Spleen (tissue), 11 donors: ENCODE results near the gene KIF5C. TPM values are rescaled to one million over a fixed set of nuclear protein-coding genes. Genes with fewer than 3 reads are reported as not detected.

ENCODE experiments used
- DNase-seq: peaks from one replicate; pipeline ENCODE4 v3.0.0-alpha.2; 2020
- H3K27ac ChIP-seq, 8 donors: fragments of 200-600 bp; sonication (generic) in 7 of 8; 1 replicate in 4 of 8; 2 replicates in 4 of 8; pipeline versions ENCODE4 v1.5.0 to v1.8.0; 2016 to 2021; ENCODE audit warnings: inconsistent platforms in 4 of 8, mild to moderate bottlenecking in 4 of 8, moderate library complexity in 1 of 8
- H3K27me3 ChIP-seq, 7 donors: fragments of 200-600 bp; sonication (generic) in 6 of 7; replicated peaks in 1 of 7; 1 replicate in 4 of 7; 2 replicates in 3 of 7; pipeline versions ENCODE4 v1.5.0 to v1.8.0; 2016 to 2021; ENCODE audit warnings: inconsistent platforms in 3 of 7, mild to moderate bottlenecking in 1 of 7
- H3K36me3 ChIP-seq, 6 donors: fragments of 200-600 bp; sonication (generic) in 5 of 6; 1 replicate in 4 of 6; 2 replicates in 2 of 6; pipeline versions ENCODE4 v1.5.0 to v1.8.0; 2016 to 2021; ENCODE audit warnings: inconsistent platforms in 2 of 6
- H3K4me1 ChIP-seq, 6 donors: fragments of 200-600 bp; sonication (generic) in 5 of 6; 1 replicate in 3 of 6; 2 replicates in 3 of 6; pipeline versions ENCODE4 v1.5.0 to v1.8.0; 2016 to 2021; ENCODE audit warnings: inconsistent platforms in 3 of 6
- H3K4me3 ChIP-seq, 8 donors: fragments of 200-600 bp; sonication (generic) in 7 of 8; 1 replicate in 4 of 8; 2 replicates in 4 of 8; pipeline versions ENCODE4 v1.5.0 to v1.8.0; 2016 to 2021; ENCODE audit warnings: inconsistent platforms in 4 of 8, mild to moderate bottlenecking in 4 of 8, moderate library complexity in 2 of 8
- H3K9me3 ChIP-seq, 8 donors: fragments of 200-600 bp; sonication (generic) in 7 of 8; 1 replicate in 4 of 8; 2 replicates in 4 of 8; pipeline versions ENCODE4 v1.5.0 to v1.8.0; 2016 to 2021; ENCODE audit warnings: inconsistent platforms in 4 of 8
- POLR2A ChIP-seq, 3 donors: fragments of 450-650 bp; IDR thresholded peaks; one replicate each; pipeline ENCODE4 v1.5.1; 2017; ENCODE audit warnings: antibody characterized with exemption in 3 of 3, mild to moderate bottlenecking in 1 of 3
- POLR2AphosphoS5 ChIP-seq, 3 donors: sonication (generic); formaldehyde crosslinking; IDR thresholded peaks; one replicate each; pipeline ENCODE4 v1.5.1; 2017; ENCODE audit warnings: antibody characterized with exemption in 3 of 3
- WGBS, 5 donors: extraction: QIAGEN DNeasy Blood & Tissue Kit in 3 of 5; methylation state at CpG; one replicate each; pipeline versions ENCODE4 v1.1.5 to v1.1.7; 2013 to 2018; 5-methylcytosine and 5-hydroxymethylcytosine counted together
- intact Hi-C: fragments of 100-400 bp; cut with DNase I; formaldehyde crosslinking; loops from one replicate; pipeline ENCODE4 v1.15.0; 2023; ENCODE audit warnings: low total_unique reads
- polyA plus RNA-seq, 3 donors: library from polyadenylated mRNA; stranded (reverse); fragments of 200-250 nt; gene quantifications; one replicate each; pipeline ENCODE4 v1.2.1, GENCODE V29; 2013
- total RNA-seq, 7 donors: library from RNA; depleted of rRNA in 3 of 7; stranded (reverse); fragments of >200 nt in 3 of 7; fragmentation: NEBNext Ultra II Directional in 4 of 7; extraction: Animal tissue kit (Norgen Biotek cat#: 25700) in 4 of 7; gene quantifications; one replicate each; pipeline versions ENCODE4 v1.1.0 to v1.2.1, GENCODE V29; 2016 to 2021
- TF ChIP-seq, protein P1 (sequence below), 11 experiments: fragments of 200-600 bp in 7 of 11; fragments of 450-650 bp in 4 of 11; sonication (generic) in 4 of 11; IDR thresholded peaks in 8 of 11; conservative IDR thresholded peaks in 3 of 11; 1 replicate in 7 of 11; 2 replicates in 4 of 11; pipeline versions ENCODE4 v1.4.0 to v1.8.0; 2016 to 2021; ENCODE audit warnings: antibody characterized with exemption in 11 of 11, inconsistent platforms in 4 of 11, mild to moderate bottlenecking in 1 of 11
- donor health status: healthy with polysubstance abuse.
- donor health status: DM: no; HTN: no; CAD: no; lungs with moderate emphysema.
- donor health status: DM: no; HTN: no; CAD: no.
- donor health status: Bipolar disorder and iron deficiency.
- donor health status: healthy.
- donor health status: DM: no; HTN: no; CAD: no.
- donor health status: DM: yes; HTN: yes; CAD: no.

The KIF5C gene
- total and polyA plus RNA-seq, 10 donors, result 0.61 to 8.3 (median 4.3) TPM

DNA sequence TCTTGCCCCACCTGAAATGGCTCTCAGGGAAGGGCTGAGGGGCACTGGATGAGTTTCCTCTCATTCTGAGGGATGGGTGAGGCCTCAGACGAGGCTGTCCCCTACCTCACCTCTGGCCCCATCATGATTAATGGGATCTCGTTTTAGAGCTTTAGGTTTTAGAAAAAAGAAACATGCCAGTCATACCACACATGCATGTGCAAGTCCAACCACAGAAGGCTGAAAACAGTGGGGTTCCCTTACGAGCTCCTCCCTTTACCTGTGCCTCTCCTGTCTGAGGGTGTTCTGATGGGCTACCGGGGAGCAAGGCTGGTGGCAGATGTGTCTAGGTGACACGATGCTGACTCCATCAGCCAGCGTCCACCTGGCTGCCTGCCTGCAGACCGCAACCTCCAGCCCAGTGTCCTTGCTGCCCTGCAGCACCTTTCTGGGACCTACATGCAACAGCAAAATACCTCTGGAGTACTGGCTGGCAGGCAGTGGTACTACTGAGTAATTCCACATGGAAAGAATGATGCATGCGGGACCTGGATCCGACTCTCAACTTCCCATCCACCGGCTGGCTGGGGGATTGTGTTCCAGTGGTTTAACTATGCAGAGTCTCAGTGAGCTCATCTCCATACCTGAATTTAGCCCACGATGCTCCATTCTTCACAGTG lies 154.4 kb downstream of the KIF5C start:
- Histone ChIP-seq H3K36me3 (no peaks in the 10 kb centered on the region), H3K27me3 (peaks cover 0 to 3% (median 0%) of the 10 kb centered on the region in 7 donors), H3K4me3 (no peak overlapping the region), H3K9me3 (no peaks in the 10 kb centered on the region), H3K4me1 (peaks cover 0 to 3% (median 0%) of the 10 kb centered on the region in 6 donors), H3K27ac (no peak overlapping the region)
- WGBS, 5 donors, result 76 to 88% (median 83%) methylated on average over 10 to 11 of the region's 11 CpGs
- no peak for DNase-seq
- intact Hi-C loops, result no loop called here
- TF ChIP-seq, protein P1, sequence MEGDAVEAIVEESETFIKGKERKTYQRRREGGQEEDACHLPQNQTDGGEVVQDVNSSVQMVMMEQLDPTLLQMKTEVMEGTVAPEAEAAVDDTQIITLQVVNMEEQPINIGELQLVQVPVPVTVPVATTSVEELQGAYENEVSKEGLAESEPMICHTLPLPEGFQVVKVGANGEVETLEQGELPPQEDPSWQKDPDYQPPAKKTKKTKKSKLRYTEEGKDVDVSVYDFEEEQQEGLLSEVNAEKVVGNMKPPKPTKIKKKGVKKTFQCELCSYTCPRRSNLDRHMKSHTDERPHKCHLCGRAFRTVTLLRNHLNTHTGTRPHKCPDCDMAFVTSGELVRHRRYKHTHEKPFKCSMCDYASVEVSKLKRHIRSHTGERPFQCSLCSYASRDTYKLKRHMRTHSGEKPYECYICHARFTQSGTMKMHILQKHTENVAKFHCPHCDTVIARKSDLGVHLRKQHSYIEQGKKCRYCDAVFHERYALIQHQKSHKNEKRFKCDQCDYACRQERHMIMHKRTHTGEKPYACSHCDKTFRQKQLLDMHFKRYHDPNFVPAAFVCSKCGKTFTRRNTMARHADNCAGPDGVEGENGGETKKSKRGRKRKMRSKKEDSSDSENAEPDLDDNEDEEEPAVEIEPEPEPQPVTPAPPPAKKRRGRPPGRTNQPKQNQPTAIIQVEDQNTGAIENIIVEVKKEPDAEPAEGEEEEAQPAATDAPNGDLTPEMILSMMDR (IDR thresholded peaks at IDR 0.05 in 8 of 11, conservative IDR thresholded peaks at IDR 0.05 in 3 of 11), result no peak
- no peak for TF ChIP-seq POLR2AphosphoS5 (IDR thresholded peaks at IDR 0.05)
- TF ChIP-seq POLR2A (IDR thresholded peaks at IDR 0.05), result no peak

DNA sequence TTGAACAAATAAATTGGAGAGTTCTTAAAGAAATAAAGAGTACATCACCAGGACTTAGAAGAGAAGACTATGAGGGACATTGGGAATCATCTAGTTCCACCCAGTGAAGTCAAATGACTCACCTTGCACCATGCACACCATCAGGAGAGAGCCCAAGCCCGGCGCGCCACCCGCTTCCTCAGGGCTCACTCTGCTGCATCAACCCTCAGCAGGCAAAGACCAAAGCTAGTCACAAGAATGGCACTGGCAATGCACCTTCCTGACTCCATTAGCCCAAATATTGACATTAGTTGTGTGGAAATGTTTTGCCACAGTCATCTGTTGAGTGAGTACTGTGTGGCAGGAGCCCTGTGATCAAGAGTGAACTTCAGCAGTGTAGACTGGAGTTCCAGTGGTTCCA lies 156.4 kb downstream of the KIF5C start:
- H3K4me1 ChIP-seq, result peaks cover 0 to 3% (median 0%) of the 10 kb centered on the region in 6 donors
- peaks cover 0 to 3% (median 0%) of the 10 kb centered on the region in 7 donors for H3K27me3 ChIP-seq
- H3K27ac ChIP-seq, result no peak overlapping the region
- no peak for TF ChIP-seq POLR2AphosphoS5 (IDR thresholded peaks at IDR 0.05)
- TF ChIP-seq, protein P1 (IDR thresholded peaks at IDR 0.05 in 8 of 11, conservative IDR thresholded peaks at IDR 0.05 in 3 of 11), result no peak
- TF ChIP-seq POLR2A (IDR thresholded peaks at IDR 0.05), result no peak
- WGBS, 5 donors, result 94 to 100% (median 98%) methylated on average over 4 of the region's 4 CpGs
- no peaks in the 10 kb centered on the region for H3K36me3 ChIP-seq
- no peak overlapping the region for H3K4me3 ChIP-seq
- intact Hi-C loops, result no loop called here
- DNase-seq, result no peak
- no peaks in the 10 kb centered on the region for H3K9me3 ChIP-seq

DNA sequence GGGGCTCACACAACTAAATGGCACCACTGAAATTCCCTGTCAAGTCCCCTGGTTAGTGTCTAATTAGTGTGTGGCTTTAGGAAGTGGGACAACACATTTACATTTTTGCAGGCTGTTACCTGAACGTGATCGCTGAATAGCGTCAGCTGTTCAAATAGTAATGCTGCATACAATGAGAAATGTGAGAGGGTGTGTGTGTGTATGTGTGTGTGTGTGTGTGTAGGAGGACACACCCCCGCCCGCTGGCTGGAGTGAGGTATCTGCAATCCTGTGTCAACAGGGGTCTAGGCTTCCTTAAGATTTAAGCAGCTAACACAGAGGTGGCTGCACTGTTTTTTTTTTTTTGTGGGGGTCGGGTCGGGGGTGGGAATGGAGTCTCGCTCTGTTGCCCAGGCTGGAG lies 158.7 kb downstream of the KIF5C start:
- WGBS, 5 donors, result 88 to 93% (median 91%) methylated on average over 5 to 8 of the region's 8 CpGs
- DNase-seq, result no peak
- H3K4me3 ChIP-seq, result no peak overlapping the region
- H3K36me3 ChIP-seq, result no peaks in the 10 kb centered on the region
- intact Hi-C loops, result no loop called here
- H3K27ac ChIP-seq, result no peak overlapping the region
- peaks cover 0 to 23% (median 5%) of the 10 kb centered on the region in 7 donors for H3K27me3 ChIP-seq
- no peak for TF ChIP-seq POLR2AphosphoS5 (IDR thresholded peaks at IDR 0.05)
- TF ChIP-seq POLR2A (IDR thresholded peaks at IDR 0.05), result no peak
- TF ChIP-seq, protein P1 (IDR thresholded peaks at IDR 0.05 in 8 of 11, conservative IDR thresholded peaks at IDR 0.05 in 3 of 11), result no peak
- no peaks in the 10 kb centered on the region for H3K9me3 ChIP-seq
- peaks cover 0 to 12% (median under 1%) of the 10 kb centered on the region in 6 donors for H3K4me1 ChIP-seq

DNA sequence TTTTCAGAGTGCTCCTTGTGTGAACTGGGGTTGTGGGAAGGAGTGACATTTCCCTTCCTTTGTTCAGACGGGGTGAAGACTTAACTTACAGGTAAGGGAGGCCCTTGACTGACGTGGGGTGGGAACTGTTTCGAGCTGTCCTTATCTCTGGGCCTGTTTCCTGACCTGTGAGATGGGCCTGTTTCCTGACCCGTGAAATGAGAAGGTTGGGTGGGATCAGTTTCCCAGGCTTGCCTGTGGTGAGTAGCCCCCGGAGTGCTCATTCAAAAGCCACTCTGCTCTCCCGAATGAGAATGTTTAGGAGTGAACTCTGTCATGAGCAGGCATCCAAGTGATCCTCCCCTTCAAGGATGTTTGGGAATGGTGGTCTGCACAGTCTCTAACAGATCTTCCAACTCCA lies 159.4 kb downstream of the KIF5C start:
- H3K9me3 ChIP-seq, result no peaks in the 10 kb centered on the region
- no peak for DNase-seq
- intact Hi-C loops, result no loop called here
- H3K36me3 ChIP-seq, result no peaks in the 10 kb centered on the region
- WGBS, 5 donors, result 62 to 85% (median 69%) methylated on average over 6 of the region's 6 CpGs
- no peak overlapping the region for H3K27ac ChIP-seq
- TF ChIP-seq POLR2AphosphoS5 (IDR thresholded peaks at IDR 0.05), result no peak
- TF ChIP-seq POLR2A (IDR thresholded peaks at IDR 0.05), result no peak
- TF ChIP-seq, protein P1 (IDR thresholded peaks at IDR 0.05 in 8 of 11, conservative IDR thresholded peaks at IDR 0.05 in 3 of 11), result no peak
- peaks cover 0 to 30% (median 12%) of the 10 kb centered on the region in 7 donors for H3K27me3 ChIP-seq
- peaks cover 0 to 18% (median 6%) of the 10 kb centered on the region in 6 donors for H3K4me1 ChIP-seq
- no peak overlapping the region for H3K4me3 ChIP-seq
